BJ (cell line): ENCODE data around the gene FLNB. TPM values are rescaled to one million over a fixed set of nuclear protein-coding genes. Genes with fewer than 3 reads are reported as not detected.
"Not testable (repeated sequence)": the region's sequence is repeated elsewhere in the genome, so short reads cannot be mapped to it uniquely, and the experiment has no call there.

Experiments used
- CTCF ChIA-PET: fragments of 350-600 bp; formaldehyde crosslinking; extraction: SDS; loops from one replicate; lab custom pipeline; 2021; ENCODE audit warnings: antibody characterized with exemption, inconsistent platforms; lab: Yijun Ruan, JAX
- POLR2A ChIA-PET: fragments of 300-600 bp; sonication (Branson Sonifier 250); formaldehyde crosslinking; extraction: SDS; loops from one replicate; lab custom pipeline; 2021; ENCODE audit warnings: antibody characterized with exemption; lab: Charles Lee
- DNase-seq: peaks from one replicate; pipeline ENCODE4 v3.0.0-alpha.2; 2011; ENCODE audit warnings: low read depth
- H3K27me3 ChIP-seq: 2 replicates; pipeline ENCODE4 v1.6.0; 2011; ENCODE audit warnings: low read length; ENCODE audit not compliant: control insufficient read depth, insufficient read depth
- H3K36me3 ChIP-seq: 2 replicates; pipeline ENCODE4 v1.5.1; 2011; ENCODE audit warnings: low read length; ENCODE audit not compliant: control insufficient read depth, insufficient read depth
- H3K4me3 ChIP-seq: 2 replicates; pipeline ENCODE4 v1.5.1; 2011; ENCODE audit warnings: low read depth, mild to moderate bottlenecking, control low read depth, low read length
- CTCF ChIP-seq: IDR thresholded peaks from 2 replicates; pipeline ENCODE4 v1.5.1; 2011; ENCODE audit warnings: low read depth, mild to moderate bottlenecking, control low read depth, inconsistent platforms, low read length, moderate library complexity; ENCODE audit not compliant: insufficient read depth
- polyA plus RNA-seq: library from polyadenylated mRNA; depleted of rRNA; stranded (reverse); fragments of >200 nt; gene quantifications from 2 replicates; pipeline ENCODE4 v1.2.3, GENCODE V29; 2011

The FLNB gene
- polyA plus RNA-seq, 1 experiment: 111 TPM

- POLR2A ChIA-PET: no interaction called here
- TF ChIP-seq CTCF: no peak
- H3K27me3 ChIP-seq: no peaks in the 10 kb centered on the region
- CTCF ChIA-PET: interaction anchor here (1.4 kb wide), 1 partner anchor 9 kb away, joined by 6 read pairs; no protein-coding TSS in a partner anchor
- no peak for DNase-seq
- H3K4me3 ChIP-seq: no peak overlapping the region
- no peaks in the 10 kb centered on the region for H3K36me3 ChIP-seq
These were observed 25.5 kb upstream of the FLNB start for GRCh38 chr3:57982561-57983243.

GRCh38 chr3:57983734-57984518, 24.3 kb upstream of the FLNB start:
- CTCF ChIA-PET: interaction anchor here (1.4 kb wide), 1 partner anchor 10 kb away, joined by 6 read pairs; no protein-coding TSS in a partner anchor

GRCh38 chr3:57985176-57985983, 22.8 kb upstream of the FLNB start:
- CTCF ChIA-PET: interaction anchor here (0.6 to 1.1 kb wide), 2 partner anchors 93 to 121 kb away, joined by 3 to 6 read pairs; no protein-coding TSS in a partner anchor
- POLR2A ChIA-PET: no interaction called here
- H3K27me3 ChIP-seq: no peaks in the 10 kb centered on the region
- no peak for DNase-seq
- H3K4me3 ChIP-seq: no peak overlapping the region
- no peaks in the 10 kb centered on the region for H3K36me3 ChIP-seq
- TF ChIP-seq CTCF: no peak

More at GRCh38 chr3:57983734-57984518, 24.3 kb upstream of the FLNB start:
- H3K4me3 ChIP-seq: no peak overlapping the region
- no peak for TF ChIP-seq CTCF
- no peaks in the 10 kb centered on the region for H3K27me3 ChIP-seq
- POLR2A ChIA-PET: interaction anchor here (0.7 kb wide), 1 partner anchor 315 kb away, joined by 19 read pairs; no protein-coding TSS in a partner anchor
- no peaks in the 10 kb centered on the region for H3K36me3 ChIP-seq
- peak; percentile 74 for DNase-seq

GRCh38 chr3:57985984-57986246, 22.3 kb upstream of the FLNB start:
- H3K4me3 ChIP-seq: no peak overlapping the region
- H3K36me3 ChIP-seq: no peaks in the 10 kb centered on the region
- H3K27me3 ChIP-seq: no peaks in the 10 kb centered on the region
- CTCF ChIA-PET: no interaction called here
- no peak for TF ChIP-seq CTCF
- POLR2A ChIA-PET: no interaction called here
- DNase-seq: no peak

- TF ChIP-seq CTCF: no peak
- CTCF ChIA-PET: no interaction called here
- Histone ChIP-seq H3K36me3 (no peaks in the 10 kb centered on the region), H3K27me3 (no peaks in the 10 kb centered on the region), H3K4me3 (no peak overlapping the region)
- DNase-seq: no peak
- POLR2A ChIA-PET: no interaction called here
These were observed 22.0 kb upstream of the FLNB start for GRCh38 chr3:57986261-57986660.

- H3K36me3 ChIP-seq, POLR2A ChIA-PET, DNase-seq, H3K27me3 ChIP-seq, CTCF ChIA-PET, H3K4me3 ChIP-seq: not testable (repeated sequence)
These were observed 19.0 kb upstream of the FLNB start for GRCh38 chr3:57989198-57989597.
